ENCODE data around the gene TAAR2.
"Not testable (repeated sequence)": the region's sequence is repeated elsewhere in the genome, so short reads cannot be mapped to it uniquely, and the experiment has no call there.

DNA sequence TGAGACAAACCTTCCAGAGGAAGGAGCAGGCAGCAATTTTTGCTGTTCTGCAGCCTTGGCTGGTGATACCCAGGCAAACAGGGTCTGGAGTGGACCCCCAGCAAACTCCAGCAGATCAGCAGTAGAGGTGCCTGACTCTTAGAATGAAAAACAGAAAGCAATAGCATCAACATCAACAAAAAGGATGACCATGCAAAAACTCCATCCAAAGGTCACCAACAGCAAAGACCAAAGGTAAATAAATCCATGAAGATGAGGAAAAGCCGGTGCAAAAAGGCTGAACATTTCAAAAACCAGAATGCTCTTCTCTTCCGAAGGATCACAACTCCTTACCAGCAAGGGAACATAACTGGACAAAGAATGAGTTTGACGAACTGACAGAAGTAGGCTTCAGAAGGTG, 11.8 kb upstream of the TAAR2 start:
- TF ChIP-seq ZNF510 (tag by site-specific recombination; IDR thresholded peaks at IDR 0.05; ENCODE audit: insufficient replicate concordance), result not testable (repeated sequence)
- TF ChIP-seq, protein P1, sequence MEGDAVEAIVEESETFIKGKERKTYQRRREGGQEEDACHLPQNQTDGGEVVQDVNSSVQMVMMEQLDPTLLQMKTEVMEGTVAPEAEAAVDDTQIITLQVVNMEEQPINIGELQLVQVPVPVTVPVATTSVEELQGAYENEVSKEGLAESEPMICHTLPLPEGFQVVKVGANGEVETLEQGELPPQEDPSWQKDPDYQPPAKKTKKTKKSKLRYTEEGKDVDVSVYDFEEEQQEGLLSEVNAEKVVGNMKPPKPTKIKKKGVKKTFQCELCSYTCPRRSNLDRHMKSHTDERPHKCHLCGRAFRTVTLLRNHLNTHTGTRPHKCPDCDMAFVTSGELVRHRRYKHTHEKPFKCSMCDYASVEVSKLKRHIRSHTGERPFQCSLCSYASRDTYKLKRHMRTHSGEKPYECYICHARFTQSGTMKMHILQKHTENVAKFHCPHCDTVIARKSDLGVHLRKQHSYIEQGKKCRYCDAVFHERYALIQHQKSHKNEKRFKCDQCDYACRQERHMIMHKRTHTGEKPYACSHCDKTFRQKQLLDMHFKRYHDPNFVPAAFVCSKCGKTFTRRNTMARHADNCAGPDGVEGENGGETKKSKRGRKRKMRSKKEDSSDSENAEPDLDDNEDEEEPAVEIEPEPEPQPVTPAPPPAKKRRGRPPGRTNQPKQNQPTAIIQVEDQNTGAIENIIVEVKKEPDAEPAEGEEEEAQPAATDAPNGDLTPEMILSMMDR (tag by site-specific recombination; IDR thresholded peaks at IDR 0.05), result not testable (repeated sequence)
